Activated CD4-positive, alpha-beta T cell treated with anti-CD3 and anti-CD28 coated beads for 36 hours (primary cell): Measurements from ENCODE around the gene PHF21A. TPM values are rescaled to one million over a fixed set of nuclear protein-coding genes. Genes with fewer than 3 reads are reported as not detected.

Experiments used
- total RNA-seq, 2 experiments: library from RNA; stranded (reverse); gene quantifications; one replicate each; pipeline ENCODE4 v1.2.3, GENCODE V29; 2021

PHF21A gene
- total RNA-seq, 2 experiments from 2014 or later: 42.6 to 61.8 TPM

Other genes with a start within 250 kb of the PHF21A start
- under 1 TPM; 0.37 to 0.39 TPM for gene MAPK8IP1, start 235.8 kb downstream of the PHF21A start, total RNA-seq
- gene FREY1, start 214.2 kb downstream of the PHF21A start, total RNA-seq: 1 to 10 TPM; 1.0 to 1.5 TPM
- gene PEX16, start 203.6 kb downstream of the PHF21A start, total RNA-seq: 10 to 100 TPM; 28.1 to 33.4 TPM
- gene LARGE2, start 198.8 kb downstream of the PHF21A start, total RNA-seq: 1 to 10 TPM in 1 of 2 experiments, under 1 TPM in 1; 0.75 to 1.1 TPM
- under 1 TPM in 1 of 2 experiments, not detected in 1; 0.19 TPM for gene CREB3L1, start 156.2 kb upstream of the PHF21A start, total RNA-seq
- 100 to 1,000 TPM in 1 of 2 experiments, 10 to 100 TPM in 1; 87.6 to 101 TPM for gene DGKZ, start 226.0 kb upstream of the PHF21A start, total RNA-seq